Measurements from ENCODE around the gene ESF1.

GRCh38 chr20:13694420-13695150, 90.1 kb downstream of the ESF1 start:
- TF ChIP-seq CTCF (conservative IDR thresholded peaks at IDR 0.05) (no peak), EZH2 (IDR thresholded peaks at IDR 0.05; ENCODE audit: low read depth) (no peak)
